ENCODE data around the gene OTULIN.

Gene OTULIN

DNA sequence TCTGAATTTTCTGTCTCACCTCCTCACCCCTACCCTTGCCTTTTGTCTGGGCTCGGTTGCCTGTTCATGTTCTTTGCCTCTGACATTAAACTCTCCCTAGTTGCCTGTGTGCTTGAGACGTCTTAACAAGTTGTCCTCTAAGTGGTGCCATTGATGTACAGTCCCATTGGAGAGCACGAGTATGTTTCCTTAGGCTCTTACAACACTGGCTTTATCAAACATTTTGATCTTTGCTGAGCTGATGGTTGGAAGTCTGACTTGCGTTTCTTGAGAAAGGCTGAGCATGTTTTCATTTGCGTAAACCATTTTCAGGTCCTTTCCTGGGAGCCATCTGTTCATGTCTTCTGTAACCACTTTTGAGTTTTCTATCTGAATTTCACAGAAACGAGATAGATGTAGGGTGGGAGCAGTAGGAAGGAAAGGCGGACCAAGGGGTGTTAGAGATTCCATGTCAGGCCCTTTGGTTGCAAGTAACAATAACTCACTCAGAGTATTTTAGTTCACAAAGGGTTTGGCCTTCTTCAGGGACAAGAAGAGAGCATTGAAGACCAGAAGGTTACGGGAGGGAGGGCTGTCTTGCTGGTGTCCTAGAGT, 35.4 kb downstream of the OTULIN start:
- DNase-seq, result no peak

DNA sequence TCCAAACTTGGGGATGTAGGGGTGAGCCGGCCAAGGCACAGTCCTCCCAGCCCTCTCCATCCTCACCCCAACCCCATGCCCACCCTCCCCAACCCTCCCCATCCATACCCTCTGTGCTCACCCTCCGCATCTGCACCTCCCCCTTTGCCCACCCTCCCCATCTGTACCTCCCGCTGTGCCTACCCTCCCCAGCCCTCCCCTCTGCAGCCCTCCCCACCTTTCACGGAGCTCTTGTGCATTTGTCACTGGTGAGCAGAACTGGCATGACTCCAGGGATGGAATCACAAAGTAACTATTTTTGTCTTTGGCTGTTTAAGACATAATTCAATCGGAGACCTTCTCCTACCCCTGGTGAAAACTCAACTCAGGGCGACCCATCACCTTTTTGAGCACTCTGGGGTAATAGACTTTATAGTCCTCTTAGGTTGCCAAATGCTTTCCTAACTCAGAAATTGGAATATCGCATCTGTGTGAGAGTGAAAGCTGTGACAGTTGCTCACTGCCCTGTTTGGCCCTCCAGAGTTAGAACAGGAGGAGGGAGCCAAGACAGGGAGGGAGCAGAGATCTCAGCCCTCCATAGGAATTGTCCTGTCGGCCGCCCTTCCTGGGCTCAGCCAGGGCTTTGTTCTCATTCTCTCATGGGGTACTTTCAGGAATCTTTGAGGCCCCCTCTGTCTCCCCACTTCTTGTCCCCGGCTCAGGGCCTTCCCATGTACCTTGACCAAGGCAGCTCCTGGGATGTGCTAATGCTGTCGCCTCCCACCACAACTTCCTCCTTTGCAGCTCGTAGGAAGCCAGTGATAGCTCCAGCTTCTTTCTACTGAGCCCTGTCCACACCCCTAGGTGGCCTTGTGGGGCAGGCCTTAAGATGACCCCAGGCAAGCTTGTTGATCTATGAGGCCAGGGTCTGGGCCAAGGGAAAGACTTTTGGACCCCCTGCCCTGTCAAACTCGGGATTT, 36.2 kb downstream of the OTULIN start:
- DNase-seq, result no peak

DNA sequence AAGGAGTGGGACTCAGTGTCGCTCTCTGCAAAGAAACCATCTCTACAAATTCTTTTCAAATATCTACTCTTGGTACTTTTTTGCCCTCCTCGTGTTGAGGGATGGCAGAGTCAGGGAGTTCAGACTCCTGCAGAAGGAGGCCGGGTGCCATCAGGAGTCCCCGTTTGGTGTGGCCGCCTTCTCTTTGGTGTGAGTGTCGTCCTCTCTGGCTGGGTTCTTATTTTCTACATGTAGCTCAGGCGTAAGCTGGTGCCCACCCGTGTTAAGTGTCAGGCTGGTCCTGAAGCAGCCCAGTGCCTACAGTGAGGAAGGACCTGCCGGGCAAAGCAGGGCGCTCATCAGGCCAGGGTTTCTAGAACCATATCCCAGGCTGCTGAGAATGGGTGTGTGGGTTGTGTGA, 37.0 kb downstream of the OTULIN start:
- no peak for DNase-seq

DNA sequence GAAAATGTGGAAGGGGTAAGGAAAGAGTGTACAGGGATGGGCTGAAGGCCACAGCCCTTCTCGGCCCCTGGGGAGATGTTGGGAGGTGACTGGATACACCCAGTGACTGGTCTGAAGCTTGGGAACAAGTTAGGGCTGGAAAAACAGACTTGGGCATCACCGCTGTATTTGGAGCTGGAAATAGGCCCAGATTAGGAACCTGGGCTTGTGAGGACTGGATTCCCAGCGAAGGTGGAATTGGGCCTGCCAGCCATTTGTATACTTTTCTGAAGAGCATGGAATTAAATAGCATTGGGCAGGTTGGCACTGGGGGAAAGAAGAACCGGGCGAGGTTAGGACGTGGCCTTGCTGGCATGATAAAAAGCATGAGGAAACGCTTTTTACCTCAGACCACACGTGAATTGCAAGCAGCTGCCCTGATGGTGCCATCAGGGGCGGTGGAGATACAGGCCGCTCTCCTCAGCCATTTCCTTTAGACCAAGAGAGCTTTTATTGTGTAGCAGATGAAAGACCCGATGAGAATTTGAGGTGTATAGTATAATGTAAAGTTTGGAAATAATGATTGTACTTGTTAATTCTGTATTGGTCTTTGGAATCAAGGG, 37.8 kb downstream of the OTULIN start:
- DNase-seq, result no peak

DNA sequence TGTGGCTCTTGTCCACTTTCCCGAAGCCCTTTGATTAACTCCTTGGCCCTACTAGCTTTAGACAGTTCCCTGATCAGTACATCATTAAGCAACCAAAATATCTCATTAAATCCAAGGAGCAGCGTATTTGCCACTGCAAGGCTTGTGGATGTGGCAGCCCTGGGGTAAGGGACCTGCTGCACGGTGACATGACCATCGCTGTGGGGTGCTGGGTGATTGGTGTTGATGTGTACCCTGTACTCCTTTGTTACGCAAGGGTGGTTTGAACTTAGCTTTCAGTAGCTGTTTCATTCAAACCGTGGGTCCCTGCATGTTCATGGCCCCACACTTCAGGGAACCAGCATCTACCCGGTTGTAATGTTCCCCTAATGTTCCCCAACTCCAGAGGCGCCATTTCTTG, 41.0 kb downstream of the OTULIN start:
- no peak for DNase-seq

DNA sequence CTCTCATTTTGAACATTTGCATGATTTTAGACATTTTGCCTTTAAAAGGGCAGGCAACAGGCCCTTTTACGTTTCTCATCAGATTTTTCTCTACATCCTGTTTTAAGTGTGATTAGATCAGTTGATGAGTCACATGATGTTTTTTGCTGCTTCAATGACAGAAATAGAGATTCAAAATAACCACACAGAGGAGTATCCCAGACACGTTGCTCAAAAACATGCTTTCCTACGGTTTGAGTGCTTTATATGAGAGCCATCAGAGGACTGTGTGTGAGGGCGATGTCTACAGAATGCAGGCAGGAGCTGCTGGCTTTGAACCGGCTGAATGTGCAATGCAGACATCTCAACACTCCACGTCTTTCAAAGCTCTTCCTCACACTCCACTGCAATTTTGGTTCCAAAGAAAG, 42.1 kb downstream of the OTULIN start:
- DNase-seq, result no peak

DNA sequence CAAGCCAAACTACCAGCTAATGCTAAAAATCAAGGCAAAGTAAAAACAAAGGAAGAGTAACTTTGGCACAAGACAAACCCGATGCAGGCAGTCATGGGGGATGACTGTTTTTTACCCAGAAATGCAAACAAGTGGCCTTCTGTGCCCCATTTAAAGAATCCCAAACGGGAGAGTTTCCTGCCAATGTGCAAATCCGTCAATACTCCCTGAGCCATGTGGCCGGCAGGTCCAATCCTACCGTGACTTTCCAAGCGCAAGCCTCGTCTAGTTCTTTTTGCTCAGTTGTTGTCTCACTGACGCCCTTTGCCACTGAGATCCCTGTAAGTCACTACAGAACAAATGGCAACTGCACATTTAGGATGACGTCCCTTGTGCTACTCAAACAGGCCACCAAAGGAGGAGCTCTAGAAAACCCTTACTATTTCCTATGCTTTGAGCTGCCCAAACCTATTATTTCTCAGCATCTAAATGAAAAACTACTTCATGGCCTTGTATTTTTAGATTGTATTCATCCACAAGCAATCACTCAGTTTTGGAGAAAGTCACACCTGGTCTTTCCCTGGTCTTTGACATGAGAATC, 43.4 kb downstream of the OTULIN start:
- no peak for DNase-seq

DNA sequence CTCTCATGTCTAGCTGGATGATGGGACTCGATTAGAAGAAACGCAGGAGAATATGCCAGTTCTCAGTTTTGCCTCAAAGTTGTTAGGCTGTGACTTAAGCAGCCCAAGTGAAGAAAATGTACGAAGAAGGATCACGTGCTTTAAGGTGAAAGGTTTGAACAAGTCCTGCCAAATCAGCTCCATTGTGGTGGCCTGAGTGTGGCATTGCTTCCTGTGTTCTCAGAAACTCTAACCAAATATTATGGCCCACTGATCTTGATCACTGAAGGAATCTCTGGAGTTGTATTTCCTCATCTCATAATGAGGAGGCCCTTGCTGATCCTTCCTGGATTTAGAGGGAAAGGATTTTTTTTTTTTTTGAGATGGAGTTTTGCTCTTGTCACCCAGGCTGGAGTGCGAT, 44.0 kb downstream of the OTULIN start:
- no peak for DNase-seq

DNA sequence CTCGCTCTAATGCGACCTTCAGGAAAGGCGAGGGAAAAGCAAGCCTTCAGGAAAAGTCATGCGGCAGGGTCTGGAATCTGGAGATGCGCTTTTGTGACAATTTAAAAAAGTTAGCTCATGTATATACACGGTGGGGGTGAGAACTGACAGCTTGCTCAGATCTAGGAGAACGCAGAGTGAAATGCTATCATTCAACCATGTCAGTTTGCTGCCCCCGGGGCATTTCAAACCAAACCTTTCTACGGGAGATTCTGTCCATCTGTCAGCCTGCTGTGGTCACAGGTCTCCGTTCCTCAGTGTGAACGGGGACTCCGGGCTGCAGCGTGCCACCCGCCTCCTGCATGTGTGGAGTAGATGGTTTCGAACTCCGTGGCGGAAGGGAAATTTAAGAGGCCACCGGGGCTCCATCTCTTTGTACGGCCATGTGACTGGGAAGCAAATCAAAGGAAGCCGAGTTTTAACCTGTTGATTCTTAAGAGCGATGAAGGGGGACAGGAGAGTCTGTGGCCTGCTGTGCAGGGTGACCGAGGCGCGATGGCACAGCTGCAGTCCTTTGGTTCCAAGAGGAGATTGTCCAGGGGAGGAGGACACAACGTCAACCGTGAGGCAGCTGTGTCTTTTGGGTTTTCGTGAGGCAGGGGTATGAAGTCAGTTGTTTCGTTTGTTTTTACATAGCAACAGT, 45.9 kb downstream of the OTULIN start:
- DNase-seq, result no peak

DNA sequence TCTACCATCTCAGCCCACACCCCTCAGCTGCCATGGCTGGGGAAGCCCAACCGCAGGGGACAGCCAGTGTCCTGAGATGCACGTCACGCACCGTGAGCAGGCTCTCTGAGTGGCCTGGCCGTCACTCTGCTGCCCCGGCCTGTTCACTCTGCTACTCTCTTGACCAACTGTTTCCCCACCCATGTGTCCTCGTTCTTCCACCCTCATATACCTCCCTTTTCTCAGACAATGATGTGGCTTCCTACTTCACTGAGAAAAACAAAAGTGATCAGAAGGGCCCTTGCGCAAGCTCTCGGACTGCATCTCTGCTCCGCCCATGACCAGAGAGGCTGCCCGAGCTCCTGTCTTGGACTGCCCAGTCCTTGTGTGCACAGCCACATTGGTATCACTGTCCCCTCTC, 47.6 kb downstream of the OTULIN start:
- no peak for DNase-seq

DNA sequence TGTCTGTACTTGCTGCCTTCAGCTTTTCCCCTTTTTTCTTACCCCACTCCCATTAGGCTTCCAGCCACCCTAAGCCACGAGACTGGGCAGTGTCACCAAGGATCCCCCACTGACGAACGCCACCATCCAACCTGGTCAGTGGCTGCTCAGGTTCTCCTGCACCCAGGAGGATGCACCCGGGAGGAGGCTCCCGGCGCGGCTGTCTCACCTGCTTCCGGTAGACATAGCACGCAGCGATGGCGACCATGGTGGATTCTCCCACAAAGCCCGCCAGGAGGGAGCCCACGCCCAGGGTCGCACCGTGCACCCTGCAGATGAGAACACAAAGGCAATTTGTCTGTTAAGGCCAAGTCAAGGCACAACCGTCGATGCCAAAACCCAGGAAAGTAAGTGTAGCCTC, 48.1 kb downstream of the OTULIN start:
- DNase-seq, result peak; percentile 41

DNA sequence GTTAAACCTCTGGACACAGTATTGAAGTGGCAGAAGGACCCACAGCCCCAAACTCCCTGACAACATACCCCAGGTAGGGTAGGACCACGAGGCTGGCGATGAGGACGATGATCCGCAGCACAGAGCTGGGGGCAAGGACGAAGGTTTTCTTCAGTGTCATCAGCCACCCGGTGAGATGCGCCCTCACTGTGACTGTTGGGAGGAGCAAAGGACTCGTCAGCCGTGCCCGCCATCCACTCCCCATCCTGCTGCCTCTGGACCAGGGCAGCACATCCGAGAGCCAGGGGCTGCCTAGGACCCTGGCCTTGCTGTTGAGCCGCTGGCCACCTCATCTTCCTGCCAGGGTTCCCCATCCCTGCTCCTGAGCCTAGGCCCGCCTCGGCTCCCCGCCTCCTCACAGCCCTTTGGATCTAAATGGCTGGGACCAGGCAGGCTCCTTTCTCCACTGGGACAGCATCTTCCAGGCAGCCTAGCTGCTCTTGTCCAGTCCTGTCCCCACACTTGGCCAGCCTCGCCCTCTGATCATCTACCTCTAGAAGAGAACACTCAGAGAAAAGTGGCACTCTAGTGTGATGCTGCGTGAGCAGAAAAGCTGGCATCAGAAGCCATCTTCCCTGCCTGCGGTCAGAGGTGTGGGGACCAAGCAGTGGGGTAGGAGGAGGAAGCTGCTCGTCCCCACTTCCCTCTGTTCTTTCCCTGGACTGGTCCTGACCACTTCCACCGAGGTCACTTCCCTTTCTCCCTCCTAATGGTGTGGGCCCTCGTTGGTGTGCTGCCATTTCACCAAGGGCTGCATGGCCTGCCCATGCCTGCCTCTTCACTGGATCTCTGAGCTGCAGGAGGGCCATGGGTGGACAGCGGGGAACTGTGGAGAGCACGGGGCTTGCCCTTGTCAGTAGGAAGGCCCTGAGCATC, 49.2 kb downstream of the OTULIN start:
- DNase-seq, result no peak

DNA sequence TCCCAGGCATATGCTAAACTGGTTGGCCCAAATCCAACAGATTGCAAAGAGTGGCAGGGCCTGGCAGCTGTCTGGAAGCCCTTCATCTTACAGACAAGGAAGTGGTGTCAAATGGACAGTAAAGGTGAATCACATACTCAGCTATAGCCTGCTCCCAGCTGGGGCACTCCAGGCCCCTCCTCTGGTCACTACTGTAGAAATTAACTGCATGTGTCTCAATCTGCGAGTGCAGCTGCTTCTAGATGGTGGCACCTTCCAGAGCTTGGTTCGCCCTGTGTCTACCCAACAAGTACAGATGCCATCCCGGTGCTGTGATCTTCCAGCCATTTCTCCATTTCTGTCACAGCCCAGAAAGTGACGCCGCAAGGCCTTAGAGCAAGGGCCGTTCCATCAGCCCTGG, 50.2 kb downstream of the OTULIN start:
- no peak for DNase-seq

DNA sequence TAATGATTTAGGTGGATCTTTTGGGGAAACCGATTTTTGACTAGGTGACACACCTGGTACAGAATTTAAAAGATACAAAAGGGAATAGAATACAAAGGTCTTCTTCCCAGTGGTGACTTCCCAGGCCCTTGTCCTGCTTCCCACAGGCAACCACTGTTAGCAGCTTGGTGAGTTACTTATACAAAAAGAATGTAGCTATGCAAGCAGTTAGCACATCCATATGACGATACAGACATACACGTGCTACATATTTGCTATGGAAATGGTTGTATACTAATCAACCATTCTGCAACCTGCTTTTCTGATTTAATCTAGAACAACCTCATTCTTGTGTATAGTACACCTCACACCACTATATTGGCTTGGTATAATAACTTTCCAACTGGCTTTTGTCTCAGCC, 51.0 kb downstream of the OTULIN start:
- no peak for DNase-seq

DNA sequence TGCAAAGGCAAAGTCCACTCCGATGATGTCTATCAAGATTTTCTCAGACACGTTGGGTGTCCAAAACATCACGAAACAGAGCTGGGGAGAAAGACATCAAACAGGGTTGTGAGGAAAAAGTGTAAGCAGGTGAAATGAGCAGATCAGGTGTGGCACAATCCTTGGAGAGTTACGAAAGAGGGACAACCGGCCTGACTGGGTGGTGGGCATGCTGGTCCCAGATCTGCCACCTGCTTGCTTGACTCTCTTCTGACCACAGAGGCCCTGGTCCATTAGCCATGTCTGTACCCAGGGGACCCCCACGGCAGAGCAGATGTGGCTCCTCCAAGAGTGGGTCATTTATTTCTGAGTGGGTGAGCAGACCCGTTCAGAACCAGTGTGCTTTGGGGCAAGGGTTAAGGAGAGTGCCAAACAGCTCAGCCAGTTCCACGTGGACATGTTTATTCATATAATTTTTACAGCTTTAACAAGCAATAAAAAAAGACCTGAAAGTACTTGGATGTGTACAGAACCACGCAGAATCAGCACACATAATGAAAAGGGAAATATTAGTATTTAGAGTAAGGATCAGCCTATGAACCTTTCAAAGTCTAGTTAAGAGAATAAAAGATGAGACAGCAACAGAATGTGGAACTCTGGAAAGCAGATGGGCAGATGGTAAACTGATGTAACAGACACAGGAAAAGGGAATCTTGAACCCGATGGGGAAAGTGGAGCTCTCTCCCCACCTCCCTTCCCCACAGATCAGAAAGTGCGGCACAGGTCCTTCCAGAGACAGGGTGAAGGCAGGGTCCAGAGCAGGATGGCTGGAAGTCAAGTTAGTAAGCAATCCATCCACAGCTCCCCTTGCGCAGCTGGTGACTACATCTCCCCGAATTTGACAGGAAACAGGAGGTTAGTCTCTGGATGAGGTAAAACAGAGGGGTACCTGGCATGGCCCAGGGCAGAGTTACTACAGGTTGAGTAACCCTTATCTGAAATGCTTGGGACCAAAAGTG, 52.5 kb downstream of the OTULIN start:
- DNase-seq, result no peak

DNA sequence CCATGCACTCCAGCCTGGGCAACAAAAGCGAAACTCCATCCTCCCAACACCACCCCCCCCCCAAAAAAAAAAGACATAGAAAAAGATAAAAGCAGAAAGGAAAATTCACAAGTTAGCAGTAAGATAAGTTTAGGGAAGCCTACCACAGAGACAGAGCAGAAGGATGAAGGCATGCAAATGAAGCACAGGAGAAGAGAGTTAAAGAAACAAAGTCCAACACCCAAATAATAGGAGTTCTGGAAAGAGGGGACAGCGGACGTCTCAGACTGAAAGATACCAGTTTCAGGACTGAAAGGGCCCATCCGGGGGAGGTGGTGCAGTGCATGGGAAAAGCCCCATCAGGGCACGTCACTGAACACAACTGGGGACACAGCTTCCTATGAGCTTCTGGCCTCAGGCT, 54.3 kb downstream of the OTULIN start:
- DNase-seq, result no peak

DNA sequence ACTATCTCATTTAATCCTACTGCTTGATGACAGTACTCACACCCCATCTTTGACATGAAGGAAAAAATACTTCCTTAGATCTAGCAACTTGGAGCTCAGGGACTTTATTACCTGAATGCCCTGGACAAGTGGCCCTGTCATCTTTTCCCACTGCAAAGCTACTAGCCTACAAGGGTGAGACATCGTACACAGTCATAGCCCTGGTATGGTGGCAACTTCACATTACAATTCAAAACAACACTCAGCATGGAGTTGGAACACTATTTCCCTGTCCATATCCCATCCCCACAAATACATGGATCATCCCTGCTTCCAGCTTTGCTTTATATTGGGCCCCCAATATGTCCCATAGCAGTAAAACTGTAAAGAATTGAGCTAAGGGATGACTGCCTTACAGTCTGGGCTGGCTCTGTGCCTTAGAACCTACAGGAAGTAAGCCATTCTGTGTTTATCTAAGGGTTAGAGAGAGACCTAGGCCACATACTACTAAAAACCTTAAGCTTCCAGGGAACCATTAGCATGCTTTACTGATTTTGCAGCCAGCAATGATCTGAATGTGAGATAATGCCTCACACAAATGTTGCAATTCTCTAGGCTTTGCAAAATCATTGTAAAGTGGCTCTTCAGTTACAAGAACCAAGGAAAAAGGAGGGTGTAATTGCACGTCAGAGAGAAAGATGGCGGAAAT, 55.9 kb downstream of the OTULIN start:
- DNase-seq, result no peak

DNA sequence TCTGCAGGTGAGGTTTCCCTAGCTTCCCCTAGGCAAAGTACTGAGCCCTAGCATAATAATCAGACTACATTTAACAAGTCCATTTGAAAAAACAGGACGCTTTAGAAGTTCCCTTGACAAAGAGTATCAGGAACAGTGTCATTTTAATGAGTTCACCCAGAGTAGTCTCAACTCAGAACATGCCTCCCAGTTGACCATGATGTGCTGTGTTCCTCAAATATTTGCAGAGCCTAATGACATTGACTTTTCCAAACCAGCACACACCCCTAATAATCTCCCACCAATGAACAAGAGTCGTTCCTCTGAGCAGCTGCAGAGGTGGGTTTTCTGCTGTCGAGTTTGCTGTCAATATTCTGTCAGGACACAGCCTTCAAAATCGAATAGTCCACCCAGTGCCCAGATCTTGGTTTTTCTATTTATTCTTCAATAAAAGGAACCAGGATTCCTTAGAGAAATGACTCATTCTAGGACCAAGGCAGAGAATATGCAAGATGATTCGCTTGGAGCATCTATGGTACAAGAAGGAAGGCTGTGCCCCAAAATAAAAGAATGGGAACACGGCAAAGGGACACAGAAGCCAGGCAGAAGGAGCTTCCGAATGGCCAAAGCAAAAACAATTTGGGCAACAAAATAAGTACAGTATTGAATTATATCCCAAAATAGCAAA, 57.6 kb downstream of the OTULIN start:
- DNase-seq, result no peak

DNA sequence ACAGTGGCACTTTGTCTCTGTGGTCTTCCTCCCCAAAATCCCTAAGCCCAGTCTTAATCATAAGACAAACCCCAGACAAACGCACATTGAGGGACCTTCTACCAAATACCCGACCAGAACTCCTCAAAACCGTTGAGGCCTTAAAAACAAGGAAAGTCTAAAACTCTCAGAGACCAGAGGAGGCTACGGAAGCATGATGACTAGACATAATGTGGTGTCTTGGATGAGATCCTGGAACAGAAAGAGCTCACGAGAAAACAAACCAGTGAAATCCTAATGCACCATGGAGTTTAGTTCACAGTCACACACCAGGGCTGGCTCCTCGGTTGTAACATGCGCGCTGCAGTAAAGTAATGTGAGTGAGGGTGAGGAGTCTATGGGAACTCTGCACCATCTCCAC, 58.4 kb downstream of the OTULIN start:
- no peak for DNase-seq

Data from islet precursor cell (in vitro differentiated cells).